Middle frontal gyrus (tissue), 1 donor: Measurements from ENCODE around the gene INAFM2.

ENCODE experiments used
- DNase-seq: peaks from one replicate; pipeline ENCODE4 v3.0.0-alpha.2; 2015; ENCODE audit warnings: low spot score; ENCODE audit errors: extremely low spot score

The INAFM2 gene

DNA sequence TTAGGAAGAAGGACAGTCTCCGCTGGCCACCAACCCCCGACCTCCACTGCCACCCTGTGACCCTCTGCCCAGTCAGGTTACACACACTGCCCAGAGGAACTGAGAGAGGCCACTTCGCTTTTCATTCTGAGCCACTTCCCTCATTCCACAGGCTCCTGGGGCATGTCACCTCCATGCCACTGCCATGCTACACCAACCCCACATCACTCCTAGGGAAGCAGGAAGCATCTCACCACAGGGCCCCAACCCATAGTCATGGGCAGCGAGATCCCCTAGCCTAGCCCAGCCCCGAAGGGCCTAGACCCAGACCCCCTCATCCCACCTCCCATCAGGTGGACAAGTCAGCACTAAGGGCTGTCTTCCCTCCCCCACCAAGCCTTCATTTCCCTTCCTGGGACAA, 17.1 kb upstream of the INAFM2 start:
- DNase-seq: no peak

DNA sequence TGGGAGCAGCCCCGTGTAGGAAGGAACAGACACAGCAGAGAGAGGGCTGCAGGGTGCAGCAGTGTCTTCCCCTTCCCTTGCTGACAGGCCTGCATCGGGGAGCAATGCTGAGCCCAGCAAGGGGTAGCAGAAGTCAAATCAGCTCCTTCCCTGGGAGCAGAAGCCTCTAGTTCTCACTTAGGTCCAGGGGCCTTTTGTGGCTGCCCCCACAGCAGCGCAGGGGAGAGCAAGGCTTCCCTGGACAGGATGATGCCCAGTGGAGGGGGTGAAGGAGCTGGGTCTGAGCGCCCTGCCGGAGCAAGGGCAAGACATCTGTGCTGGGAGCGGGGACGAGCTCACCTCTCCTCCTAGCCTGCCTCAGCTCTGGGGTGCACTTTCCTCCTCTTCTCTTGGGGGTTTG, 16.6 kb upstream of the INAFM2 start:
- no peak for DNase-seq

DNA sequence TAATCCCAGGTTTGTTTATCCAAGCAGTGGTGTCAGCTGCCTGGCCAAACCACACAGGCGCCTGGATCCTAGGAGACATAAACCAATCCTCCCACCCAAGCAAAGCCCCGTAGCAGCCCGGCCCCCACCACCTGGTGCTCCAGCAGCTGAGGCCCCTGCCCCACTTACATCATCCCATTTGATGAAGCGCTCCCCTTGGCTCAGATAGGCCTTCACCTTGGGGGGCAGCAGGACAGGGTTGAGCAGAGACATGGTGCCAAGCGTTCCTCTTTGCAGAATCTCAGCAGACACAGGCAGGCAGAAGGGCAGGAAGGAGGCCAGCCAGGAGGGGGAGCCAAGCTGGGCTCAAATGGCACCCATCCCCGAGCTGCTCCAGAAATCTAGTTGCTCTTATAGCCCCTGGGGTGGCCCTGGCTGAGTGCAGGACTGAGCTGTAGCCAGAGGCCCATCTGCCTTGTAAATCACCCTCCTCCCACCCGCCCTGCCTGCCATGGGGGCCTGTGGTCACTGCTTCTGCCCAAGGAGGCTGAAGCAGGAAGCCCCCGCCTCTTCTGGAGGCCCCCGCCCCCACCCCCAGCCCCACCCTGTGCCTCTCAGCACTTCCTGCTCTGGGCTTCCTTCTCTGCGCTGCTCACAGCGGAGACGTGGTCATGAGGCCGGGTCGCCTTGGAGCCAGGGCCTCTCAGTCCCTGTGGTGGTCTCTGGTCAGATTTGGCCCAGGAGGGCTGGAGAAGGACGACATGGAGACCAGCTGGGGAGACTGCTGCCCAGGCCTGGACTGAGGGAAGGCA, 15.9 kb upstream of the INAFM2 start, which contains the start of gene PLCB2:
Gene PLCB2 (minus strand): TSS at position 515 of the 791 bp plus-strand sequence. CDS start 263 bp downstream, at position 252.
- no peak for DNase-seq

DNA sequence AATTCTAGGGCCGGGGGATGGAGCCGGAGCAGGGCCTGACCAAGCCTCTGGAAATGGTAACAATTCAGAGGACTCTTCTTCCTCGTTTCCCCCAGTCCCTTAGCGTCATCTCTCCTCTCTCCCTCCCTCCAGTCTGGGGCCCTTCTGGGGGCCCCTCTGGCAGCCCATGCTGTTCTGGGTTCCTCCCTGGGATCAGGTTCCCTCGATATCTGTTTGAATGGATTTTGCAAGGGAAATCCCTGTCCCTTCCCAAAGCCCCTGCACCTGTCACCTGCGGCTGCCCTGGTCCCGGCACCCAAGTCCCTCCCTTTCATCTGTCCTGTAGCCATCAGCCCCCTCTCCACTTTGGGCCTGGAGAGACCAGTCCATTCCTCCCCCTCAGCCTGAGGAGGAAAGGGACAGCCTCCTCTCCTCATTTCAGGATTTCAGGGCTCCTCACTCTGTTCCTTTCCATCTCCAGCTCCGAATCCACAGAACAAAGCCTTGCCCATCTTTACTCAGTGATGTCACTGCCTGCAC, 14.1 kb upstream of the INAFM2 start:
- no peak for DNase-seq

- no peak for DNase-seq
Observed at GRCh38 chr15:40310001-40310959, 13.2 kb upstream of the INAFM2 start.

- DNase-seq: no peak
Observed at GRCh38 chr15:40310993-40311392, 12.5 kb upstream of the INAFM2 start.

GRCh38 chr15:40312370-40313158, 10.9 kb upstream of the INAFM2 start:
- DNase-seq: no peak

GRCh38 chr15:40313531-40314398, 9.7 kb upstream of the INAFM2 start:
- DNase-seq: no peak

- no peak for DNase-seq
Observed at GRCh38 chr15:40314723-40315276, 8.7 kb upstream of the INAFM2 start.

- DNase-seq: no peak
Observed at GRCh38 chr15:40316931-40317330, 6.6 kb upstream of the INAFM2 start.

DNA sequence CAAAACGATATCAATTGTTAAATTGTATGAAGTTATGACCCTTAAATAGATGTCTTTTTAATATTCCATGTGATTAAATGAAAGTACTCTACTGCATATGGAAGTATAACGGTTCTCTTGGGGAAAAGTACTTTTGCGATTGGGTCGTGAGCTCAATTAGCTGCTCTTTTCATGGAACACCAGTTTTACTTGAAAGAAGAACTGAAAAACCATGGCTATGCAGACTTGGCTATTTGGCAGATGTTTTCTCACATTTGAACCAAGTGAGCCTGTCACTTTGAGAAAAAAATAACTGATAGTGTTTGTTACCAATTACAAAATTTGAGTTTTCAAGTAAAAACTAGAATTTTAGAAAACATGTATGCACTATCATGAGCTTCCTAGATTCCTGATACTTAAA, 5.9 kb upstream of the INAFM2 start:
- DNase-seq: no peak

DNA sequence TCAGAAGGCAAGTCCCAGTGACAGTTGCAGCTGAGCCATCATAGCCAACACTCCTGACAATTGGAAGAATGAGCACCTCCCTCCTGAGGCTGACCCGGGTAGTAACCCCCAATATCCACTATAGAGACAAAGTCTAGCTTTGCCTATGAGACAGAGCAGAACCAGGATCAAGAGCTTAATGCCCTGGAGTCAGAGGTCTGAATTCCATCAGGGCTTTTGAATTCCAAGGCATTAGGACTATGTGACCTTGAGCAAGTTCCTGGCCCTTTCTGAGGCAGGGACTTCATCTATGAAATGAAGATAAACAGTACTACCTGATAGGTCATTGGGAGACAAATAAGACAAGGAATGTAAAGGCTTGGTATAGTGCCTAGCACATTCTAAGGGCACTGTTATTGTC, 3.1 kb upstream of the INAFM2 start:
- DNase-seq: no peak

- peak; percentile 46 for DNase-seq
Observed at GRCh38 chr15:40320931-40321371, 2.5 kb upstream of the INAFM2 start.

- DNase-seq: no peak
Observed at GRCh38 chr15:40322531-40323238, 807 bp upstream of the INAFM2 start.

- DNase-seq: no peak
Observed at GRCh38 chr15:40323953-40324937, 753 bp downstream of the INAFM2 start.

DNA sequence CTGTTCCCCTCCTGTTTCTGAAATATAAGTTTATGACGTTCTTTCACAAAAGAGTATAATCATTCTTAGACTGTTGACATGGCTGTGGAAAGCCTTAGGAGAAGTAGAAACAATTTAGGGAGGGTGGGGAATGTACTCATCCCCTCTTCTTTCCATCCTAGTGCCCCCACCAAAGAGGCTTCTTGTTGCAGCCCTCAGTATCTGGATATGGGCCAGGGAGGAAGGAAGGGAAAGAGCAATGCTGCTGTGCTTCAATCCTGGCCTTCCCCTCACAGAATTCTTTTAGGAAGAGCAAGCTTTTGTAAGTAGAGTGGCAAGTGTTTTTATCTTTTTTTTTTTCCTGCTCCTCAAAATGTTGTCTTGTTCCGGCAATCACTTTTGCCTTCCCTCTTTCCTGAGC, 1.7 kb downstream of the INAFM2 start:
- no peak for DNase-seq

GRCh38 chr15:40325700-40326099, 2.2 kb downstream of the INAFM2 start:
- DNase-seq: no peak

GRCh38 chr15:40327457-40327856, 4.0 kb downstream of the INAFM2 start:
- no peak for DNase-seq
